ENCODE data around the gene CNIH2.

DNA sequence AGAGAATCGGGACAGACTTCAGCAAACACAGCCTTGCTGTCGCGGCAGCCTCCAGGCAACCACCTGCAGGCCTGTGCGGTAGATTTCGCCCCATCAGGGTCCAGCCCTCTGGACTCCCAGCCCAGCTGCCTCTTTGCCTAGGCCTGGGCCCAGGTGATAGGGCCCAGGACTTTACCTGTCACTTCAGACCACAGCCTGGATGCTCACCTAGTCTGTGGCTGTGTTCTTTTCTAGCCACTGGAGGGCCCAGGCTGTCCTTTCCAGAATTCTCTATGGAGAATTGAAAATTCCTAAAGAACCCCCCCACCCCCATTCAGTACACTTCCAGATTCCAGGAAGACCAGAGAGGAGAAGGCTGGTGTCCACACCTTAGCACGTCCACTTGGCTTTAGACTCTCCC lies 40.1 kb upstream of the CNIH2 start:
- TF ChIP-seq, protein P1, sequence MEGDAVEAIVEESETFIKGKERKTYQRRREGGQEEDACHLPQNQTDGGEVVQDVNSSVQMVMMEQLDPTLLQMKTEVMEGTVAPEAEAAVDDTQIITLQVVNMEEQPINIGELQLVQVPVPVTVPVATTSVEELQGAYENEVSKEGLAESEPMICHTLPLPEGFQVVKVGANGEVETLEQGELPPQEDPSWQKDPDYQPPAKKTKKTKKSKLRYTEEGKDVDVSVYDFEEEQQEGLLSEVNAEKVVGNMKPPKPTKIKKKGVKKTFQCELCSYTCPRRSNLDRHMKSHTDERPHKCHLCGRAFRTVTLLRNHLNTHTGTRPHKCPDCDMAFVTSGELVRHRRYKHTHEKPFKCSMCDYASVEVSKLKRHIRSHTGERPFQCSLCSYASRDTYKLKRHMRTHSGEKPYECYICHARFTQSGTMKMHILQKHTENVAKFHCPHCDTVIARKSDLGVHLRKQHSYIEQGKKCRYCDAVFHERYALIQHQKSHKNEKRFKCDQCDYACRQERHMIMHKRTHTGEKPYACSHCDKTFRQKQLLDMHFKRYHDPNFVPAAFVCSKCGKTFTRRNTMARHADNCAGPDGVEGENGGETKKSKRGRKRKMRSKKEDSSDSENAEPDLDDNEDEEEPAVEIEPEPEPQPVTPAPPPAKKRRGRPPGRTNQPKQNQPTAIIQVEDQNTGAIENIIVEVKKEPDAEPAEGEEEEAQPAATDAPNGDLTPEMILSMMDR (IDR thresholded peaks at IDR 0.05), result no peak
- TF ChIP-seq POLR2A (IDR thresholded peaks at IDR 0.05), result no peak

All from prostate gland (tissue), 2 donors.